NCI-H526 (cell line): ENCODE results near the gene WASHC3.
"Not testable (repeated sequence)": the region's sequence is repeated elsewhere in the genome, so short reads cannot be mapped to it uniquely, and the experiment has no call there.

Source experiments
- DNase-seq, 2 experiments: peaks; one replicate each; lab custom pipeline; 2025; lab: John Stamatoyannopoulos, UW

Gene WASHC3

GRCh38 chr12:102061560-102062418, at the start of gene WASHC3:
Gene WASHC3, minus strand, starts transcription at chr12:102061991. Its CDS starts 29 bp downstream, at chr12:102061962.
- DNase-seq: peak; percentile 86 to 95

GRCh38 chr12:102110782-102111181, 49.0 kb upstream of the WASHC3 start:
- DNase-seq: no peak

GRCh38 chr12:102107970-102108369, 46.2 kb upstream of the WASHC3 start:
- DNase-seq: no peak

GRCh38 chr12:102106905-102107304, 45.1 kb upstream of the WASHC3 start:
- DNase-seq: no peak

GRCh38 chr12:102096855-102097254, 35.1 kb upstream of the WASHC3 start:
- DNase-seq: peak in 1 of 2 experiments; percentile 8

- DNase-seq: peak; percentile 8 to 46
Observed at GRCh38 chr12:102095677-102096263, 34.0 kb upstream of the WASHC3 start.

- no peak for DNase-seq
Observed at GRCh38 chr12:102093319-102093718, 31.5 kb upstream of the WASHC3 start.

- not testable (repeated sequence) for DNase-seq
Observed at GRCh38 chr12:102089228-102089835, 27.5 kb upstream of the WASHC3 start.

- no peak for DNase-seq
Observed at GRCh38 chr12:102080842-102081241, 19.1 kb upstream of the WASHC3 start.

- not testable (repeated sequence) for DNase-seq
Observed at GRCh38 chr12:102072092-102072491, 10.3 kb upstream of the WASHC3 start.

- DNase-seq: no peak
Observed at GRCh38 chr12:102069707-102070106, 7.9 kb upstream of the WASHC3 start.

GRCh38 chr12:102067574-102068258, 5.9 kb upstream of the WASHC3 start:
- no peak for DNase-seq

- DNase-seq: no peak
Observed at GRCh38 chr12:102064476-102064875, 2.7 kb upstream of the WASHC3 start.

GRCh38 chr12:102063069-102063468, 1.3 kb upstream of the WASHC3 start:
- peak; percentile 7 to 15 for DNase-seq

- DNase-seq: no peak
Observed at GRCh38 chr12:102062419-102062806, 622 bp upstream of the WASHC3 start.

- no peak for DNase-seq
Observed at GRCh38 chr12:102061096-102061559, 663 bp downstream of the WASHC3 start.

- DNase-seq: no peak
Observed at GRCh38 chr12:102059343-102059742, 2.4 kb downstream of the WASHC3 start.

- no peak for DNase-seq
Observed at GRCh38 chr12:102054345-102054744, 7.4 kb downstream of the WASHC3 start.

- DNase-seq: no peak
Observed at GRCh38 chr12:102053062-102053349, 8.8 kb downstream of the WASHC3 start.

- DNase-seq: no peak
Observed at GRCh38 chr12:102052192-102053061, 9.4 kb downstream of the WASHC3 start.

- DNase-seq: no peak
Observed at GRCh38 chr12:102051431-102051965, 10.3 kb downstream of the WASHC3 start.
